ENCODE measurements around the gene B4GALT1. TPM values are rescaled to one million over a fixed set of nuclear protein-coding genes. Genes with fewer than 3 reads are reported as not detected.

B4GALT1 gene
- total RNA-seq, 1 donor, result 41.0 TPM

GRCh38 chr9:33109850-33110595, 57.1 kb downstream of the B4GALT1 start:
- DNase-seq (ENCODE audit: low read depth), result no peak
- H3K4me3 ChIP-seq (ENCODE audit: low read depth, low read length), result no peak overlapping the region
- TF ChIP-seq CTCF (IDR thresholded peaks at IDR 0.05; ENCODE audit: insufficient read depth, low read length), result no peak

GRCh38 chr9:33109097-33109496, 58.0 kb downstream of the B4GALT1 start:
- H3K4me3 ChIP-seq (ENCODE audit: low read depth, low read length), result no peak overlapping the region
- no peak for DNase-seq (ENCODE audit: low read depth)
- no peak for TF ChIP-seq CTCF (IDR thresholded peaks at IDR 0.05; ENCODE audit: insufficient read depth, low read length)

GRCh38 chr9:33108472-33108871, 58.7 kb downstream of the B4GALT1 start:
- DNase-seq (ENCODE audit: low read depth), result no peak
- no peak for TF ChIP-seq CTCF (IDR thresholded peaks at IDR 0.05; ENCODE audit: insufficient read depth, low read length)
- H3K4me3 ChIP-seq (ENCODE audit: low read depth, low read length), result no peak overlapping the region

- no peak for DNase-seq (ENCODE audit: low read depth)
- H3K4me3 ChIP-seq (ENCODE audit: low read depth, low read length), result no peak overlapping the region
- no peak for TF ChIP-seq CTCF (IDR thresholded peaks at IDR 0.05; ENCODE audit: insufficient read depth, low read length)
Measured at GRCh38 chr9:33107762-33108161, 59.4 kb downstream of the B4GALT1 start.

- no peak overlapping the region for H3K4me3 ChIP-seq (ENCODE audit: low read depth, low read length)
- peak; percentile 3 for TF ChIP-seq CTCF (IDR thresholded peaks at IDR 0.05; ENCODE audit: insufficient read depth, low read length)
- peak; percentile 98 for DNase-seq (ENCODE audit: low read depth)
Measured at GRCh38 chr9:33106827-33107621, 60.1 kb downstream of the B4GALT1 start.

- no peak for TF ChIP-seq CTCF (IDR thresholded peaks at IDR 0.05; ENCODE audit: insufficient read depth, low read length)
Measured at GRCh38 chr9:33106372-33106771, 60.8 kb downstream of the B4GALT1 start.

More at GRCh38 chr9:33106372-33106771, 60.8 kb downstream of the B4GALT1 start:
- H3K4me3 ChIP-seq (ENCODE audit: low read depth, low read length), result no peak overlapping the region
- no peak for DNase-seq (ENCODE audit: low read depth)
